GM12864 (cell line): ENCODE results near the gene RAB28.
"Not testable (repeated sequence)": the region's sequence is repeated elsewhere in the genome, so short reads cannot be mapped to it uniquely, and the experiment has no call there.

Source experiments
- DNase-seq: peaks from one replicate; pipeline ENCODE4 v3.0.0-alpha.2; 2011; ENCODE audit warnings: low read depth
- H3K4me3 ChIP-seq: 2 replicates; pipeline ENCODE4 v1.5.1; 2011; ENCODE audit warnings: mild to moderate bottlenecking, low read depth, low read length, control low read depth
- CTCF ChIP-seq: IDR thresholded peaks from 2 replicates; pipeline ENCODE4 v1.5.1; 2011; ENCODE audit warnings: low read depth, mild to moderate bottlenecking, moderate library complexity, low read length, control low read depth, inconsistent platforms; ENCODE audit errors: missing control alignments

RAB28 gene

GRCh38 chr4:13430834-13431568 lies 53.1 kb downstream of the RAB28 start:
- H3K4me3 ChIP-seq: no peak overlapping the region
- peak; percentile 43 for TF ChIP-seq CTCF
- DNase-seq: no peak

- no peak for DNase-seq
- no peak for TF ChIP-seq CTCF
Observed at GRCh38 chr4:13427599-13428325, 56.4 kb downstream of the RAB28 start.

GRCh38 chr4:13415068-13415785 lies 68.9 kb downstream of the RAB28 start:
- H3K4me3 ChIP-seq: no peak overlapping the region

More at GRCh38 chr4:13427599-13428325, 56.4 kb downstream of the RAB28 start:
- no peak overlapping the region for H3K4me3 ChIP-seq

GRCh38 chr4:13413729-13414437 lies 70.3 kb downstream of the RAB28 start:
- DNase-seq: no peak
- TF ChIP-seq CTCF: no peak
- no peak overlapping the region for H3K4me3 ChIP-seq

More at GRCh38 chr4:13415068-13415785, 68.9 kb downstream of the RAB28 start:
- DNase-seq: no peak
- no peak for TF ChIP-seq CTCF

- TF ChIP-seq CTCF: no peak
- no peak for DNase-seq
- no peak overlapping the region for H3K4me3 ChIP-seq
Observed at GRCh38 chr4:13411942-13412341, 72.2 kb downstream of the RAB28 start.

GRCh38 chr4:13409324-13409723 lies 74.8 kb downstream of the RAB28 start:
- no peak for DNase-seq
- TF ChIP-seq CTCF: no peak
- H3K4me3 ChIP-seq: no peak overlapping the region

- DNase-seq, H3K4me3 ChIP-seq: not testable (repeated sequence)
Observed at GRCh38 chr4:13406156-13406555, 78.0 kb downstream of the RAB28 start.
